ENCODE measurements around the gene EPS8. TPM values are rescaled to one million over a fixed set of nuclear protein-coding genes. Genes with fewer than 3 reads are reported as not detected.
"Not testable (repeated sequence)": the region's sequence is repeated elsewhere in the genome, so short reads cannot be mapped to it uniquely, and the experiment has no call there.

EPS8 gene
- total RNA-seq, 1 donor, result 4.2 TPM

DNA sequence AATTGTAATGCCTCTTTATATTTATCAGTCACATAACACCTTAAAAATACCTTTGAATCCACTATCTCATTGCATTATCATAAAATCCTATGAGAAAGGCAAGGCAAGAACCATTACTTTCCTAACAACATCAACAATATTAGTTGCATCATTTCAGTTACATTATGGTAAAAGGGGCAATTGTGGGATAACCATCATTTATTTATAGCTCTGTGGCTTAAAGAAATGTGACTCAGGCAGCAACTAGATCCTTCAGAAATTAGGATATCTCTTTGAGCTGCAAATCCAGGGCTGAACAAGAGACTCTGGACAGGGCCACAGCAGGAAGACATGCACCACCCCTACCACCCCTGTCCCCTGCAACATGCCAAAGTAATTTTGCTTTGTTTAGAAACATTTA lies 36.4 kb downstream of the EPS8 start:
- no peaks in the 10 kb centered on the region for H3K4me1 ChIP-seq (ENCODE audit: insufficient read depth, low read length)
- H3K27me3 ChIP-seq (ENCODE audit: insufficient read depth, low read length), result no peaks in the 10 kb centered on the region
- no peak overlapping the region for H3K4me3 ChIP-seq (ENCODE audit: low read length)
- no peaks in the 10 kb centered on the region for H3K9me3 ChIP-seq (ENCODE audit: low read depth, low read length)

DNA sequence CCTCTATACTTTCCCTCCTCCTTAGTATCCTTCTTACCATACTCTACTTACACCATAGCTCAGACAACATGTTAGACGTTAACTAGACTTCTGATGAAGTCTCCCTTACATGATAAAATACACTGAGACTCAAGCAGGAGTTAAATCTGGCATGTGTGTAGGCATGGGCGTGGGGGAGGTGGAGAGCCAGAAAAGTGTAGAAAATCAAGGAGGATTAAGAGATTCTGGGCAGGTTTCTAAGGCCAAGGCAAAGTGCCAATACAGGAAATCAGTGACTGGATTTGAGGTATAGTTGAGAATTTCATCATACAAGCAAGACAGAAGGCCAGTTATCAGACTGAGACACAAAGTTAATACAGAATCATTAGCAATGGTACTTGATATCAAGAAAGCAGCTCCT lies 37.4 kb downstream of the EPS8 start:
- Histone ChIP-seq H3K27me3 (ENCODE audit: insufficient read depth, low read length) (no peaks in the 10 kb centered on the region), H3K9me3 (ENCODE audit: low read depth, low read length) (no peaks in the 10 kb centered on the region), H3K4me3 (ENCODE audit: low read length) (no peak overlapping the region)

GRCh38 chr12:15749937-15750336 lies 39.3 kb downstream of the EPS8 start:
- no peaks in the 10 kb centered on the region for H3K4me1 ChIP-seq (ENCODE audit: insufficient read depth, low read length)
- no peaks in the 10 kb centered on the region for H3K27me3 ChIP-seq (ENCODE audit: insufficient read depth, low read length)
- H3K9me3 ChIP-seq (ENCODE audit: low read depth, low read length), result no peaks in the 10 kb centered on the region
- H3K4me3 ChIP-seq (ENCODE audit: low read length), result no peak overlapping the region

More for the DNA sequence above, 37.4 kb downstream of the EPS8 start:
- H3K4me1 ChIP-seq (ENCODE audit: insufficient read depth, low read length), result no peaks in the 10 kb centered on the region

GRCh38 chr12:15741870-15742269 lies 47.3 kb downstream of the EPS8 start:
- not testable (repeated sequence) for H3K27me3 ChIP-seq (ENCODE audit: insufficient read depth, low read length); H3K4me1 ChIP-seq (ENCODE audit: insufficient read depth, low read length); H3K4me3 ChIP-seq (ENCODE audit: low read length); H3K9me3 ChIP-seq (ENCODE audit: low read depth, low read length)

DNA sequence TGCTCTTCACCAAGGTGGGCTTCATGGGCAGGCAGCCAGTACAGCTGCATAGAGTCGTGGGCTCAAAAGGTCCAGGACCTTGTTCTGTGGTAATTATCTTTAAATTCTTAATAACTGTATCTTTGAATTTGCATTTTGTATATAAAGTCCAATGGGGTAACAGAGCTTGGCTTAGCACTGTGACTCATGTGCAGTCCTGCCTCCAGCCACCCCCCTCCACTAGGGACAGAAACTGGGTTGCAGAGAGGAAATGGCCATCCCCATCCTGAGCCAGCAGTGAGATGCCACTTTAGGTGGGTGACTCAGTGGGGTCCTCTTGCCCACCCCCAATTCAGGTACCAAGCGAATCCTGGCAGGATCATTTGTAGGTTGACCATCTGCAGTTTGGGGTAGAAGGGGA lies 48.1 kb downstream of the EPS8 start:
- no peaks in the 10 kb centered on the region for H3K27me3 ChIP-seq (ENCODE audit: insufficient read depth, low read length)
- no peak overlapping the region for H3K4me3 ChIP-seq (ENCODE audit: low read length)
- H3K9me3 ChIP-seq (ENCODE audit: low read depth, low read length), result no peaks in the 10 kb centered on the region
- H3K4me1 ChIP-seq (ENCODE audit: insufficient read depth, low read length), result no peaks in the 10 kb centered on the region

GRCh38 chr12:15740389-15740788 lies 48.8 kb downstream of the EPS8 start:
- not testable (repeated sequence) for H3K4me3 ChIP-seq (ENCODE audit: low read length); H3K27me3 ChIP-seq (ENCODE audit: insufficient read depth, low read length); H3K9me3 ChIP-seq (ENCODE audit: low read depth, low read length); H3K4me1 ChIP-seq (ENCODE audit: insufficient read depth, low read length)

- H3K9me3 ChIP-seq (ENCODE audit: low read depth, low read length), result no peaks in the 10 kb centered on the region
- H3K4me3 ChIP-seq (ENCODE audit: low read length), result no peak overlapping the region
- no peaks in the 10 kb centered on the region for H3K4me1 ChIP-seq (ENCODE audit: insufficient read depth, low read length)
- H3K27me3 ChIP-seq (ENCODE audit: insufficient read depth, low read length), result no peaks in the 10 kb centered on the region
Observed at GRCh38 chr12:15738438-15739015, 50.7 kb downstream of the EPS8 start.

GRCh38 chr12:15735837-15736615 lies 53.2 kb downstream of the EPS8 start:
- no peaks in the 10 kb centered on the region for H3K4me1 ChIP-seq (ENCODE audit: insufficient read depth, low read length)
- no peak overlapping the region for H3K4me3 ChIP-seq (ENCODE audit: low read length)
- no peaks in the 10 kb centered on the region for H3K27me3 ChIP-seq (ENCODE audit: insufficient read depth, low read length)
- no peaks in the 10 kb centered on the region for H3K9me3 ChIP-seq (ENCODE audit: low read depth, low read length)

- Histone ChIP-seq H3K27me3 (ENCODE audit: insufficient read depth, low read length) (no peaks in the 10 kb centered on the region), H3K9me3 (ENCODE audit: low read depth, low read length) (no peaks in the 10 kb centered on the region), H3K4me1 (ENCODE audit: insufficient read depth, low read length) (no peaks in the 10 kb centered on the region), H3K4me3 (ENCODE audit: low read length) (no peak overlapping the region)
Observed at GRCh38 chr12:15733136-15733535, 56.1 kb downstream of the EPS8 start.

DNA sequence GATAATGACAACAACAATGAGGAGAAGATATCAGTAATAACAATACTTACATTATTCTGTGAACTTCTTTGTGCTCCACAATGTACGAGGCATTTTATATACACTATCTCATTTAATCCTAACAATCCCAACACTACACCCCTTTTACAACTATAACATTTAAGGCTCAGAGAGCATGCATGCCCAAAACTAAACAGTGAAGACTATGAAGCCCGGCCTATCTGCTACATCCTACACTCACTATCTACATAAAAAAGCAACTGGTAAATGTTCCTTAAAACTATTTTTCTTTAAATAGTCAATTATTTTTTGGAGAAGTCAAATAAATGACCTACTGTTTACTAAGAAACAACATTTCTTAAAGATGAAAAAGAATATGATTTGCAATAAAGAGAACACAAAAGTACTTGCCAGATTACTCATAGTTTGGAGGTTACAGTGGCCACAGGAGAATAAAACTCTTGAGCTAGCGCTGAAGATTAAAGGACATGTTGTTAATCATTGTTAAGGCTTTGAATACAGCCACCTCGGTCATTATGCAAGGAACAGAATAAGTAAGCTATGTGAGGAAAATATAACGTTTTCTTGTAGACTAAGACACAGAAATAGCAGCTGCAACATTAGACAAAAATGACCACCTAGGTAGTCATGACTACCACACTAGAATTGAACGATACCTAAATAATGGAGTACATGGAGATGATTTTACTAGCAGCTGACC lies 56.7 kb downstream of the EPS8 start:
- H3K4me1 ChIP-seq (ENCODE audit: insufficient read depth, low read length), result no peaks in the 10 kb centered on the region
- H3K9me3 ChIP-seq (ENCODE audit: low read depth, low read length), result no peaks in the 10 kb centered on the region
- no peak overlapping the region for H3K4me3 ChIP-seq (ENCODE audit: low read length)
- no peaks in the 10 kb centered on the region for H3K27me3 ChIP-seq (ENCODE audit: insufficient read depth, low read length)

DNA sequence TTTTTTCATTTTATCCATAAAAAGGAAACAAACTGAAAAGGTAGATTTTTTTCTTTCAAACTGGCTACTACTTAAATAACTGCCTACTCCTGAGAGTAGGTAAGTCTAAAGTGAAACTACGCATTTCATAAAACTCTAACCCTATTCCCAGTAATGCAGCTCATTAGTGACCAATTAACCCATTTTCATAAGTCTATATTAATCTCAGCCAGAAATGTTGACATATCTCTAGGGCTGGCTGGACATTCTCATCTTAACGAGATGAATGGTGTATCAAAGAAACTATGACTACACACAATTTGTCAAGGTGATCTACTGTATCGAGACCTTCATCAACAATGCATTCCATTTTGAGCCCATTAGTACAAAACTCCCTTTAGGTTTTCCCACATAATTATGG lies 57.2 kb downstream of the EPS8 start:
- Histone ChIP-seq H3K27me3 (ENCODE audit: insufficient read depth, low read length) (no peaks in the 10 kb centered on the region), H3K4me3 (ENCODE audit: low read length) (no peak overlapping the region), H3K9me3 (ENCODE audit: low read depth, low read length) (no peaks in the 10 kb centered on the region), H3K4me1 (ENCODE audit: insufficient read depth, low read length) (no peaks in the 10 kb centered on the region)

DNA sequence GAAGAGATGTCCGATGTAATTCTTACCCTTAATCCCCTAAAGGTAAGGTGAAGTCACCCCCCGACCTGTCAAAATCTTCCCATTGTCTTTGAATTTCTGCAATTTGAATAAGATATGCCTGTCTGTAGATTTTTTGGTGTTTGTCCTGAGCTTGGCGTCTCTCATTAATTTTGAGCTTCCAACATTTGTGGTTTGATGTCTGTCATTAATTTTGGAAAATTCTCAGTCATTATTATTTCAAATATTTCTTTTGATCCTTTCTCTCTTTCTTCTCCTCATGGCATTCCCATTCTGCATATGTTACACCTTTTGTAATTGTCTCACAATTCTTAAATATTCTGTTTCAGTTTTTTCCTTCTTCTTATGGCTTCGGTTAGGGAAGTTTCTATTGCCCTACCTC lies 60.1 kb downstream of the EPS8 start:
- H3K4me3 ChIP-seq (ENCODE audit: low read length), result no peak overlapping the region
- no peaks in the 10 kb centered on the region for H3K27me3 ChIP-seq (ENCODE audit: insufficient read depth, low read length)
- peaks cover 10% of the 10 kb centered on the region for H3K4me1 ChIP-seq (ENCODE audit: insufficient read depth, low read length)
- no peaks in the 10 kb centered on the region for H3K9me3 ChIP-seq (ENCODE audit: low read depth, low read length)

DNA sequence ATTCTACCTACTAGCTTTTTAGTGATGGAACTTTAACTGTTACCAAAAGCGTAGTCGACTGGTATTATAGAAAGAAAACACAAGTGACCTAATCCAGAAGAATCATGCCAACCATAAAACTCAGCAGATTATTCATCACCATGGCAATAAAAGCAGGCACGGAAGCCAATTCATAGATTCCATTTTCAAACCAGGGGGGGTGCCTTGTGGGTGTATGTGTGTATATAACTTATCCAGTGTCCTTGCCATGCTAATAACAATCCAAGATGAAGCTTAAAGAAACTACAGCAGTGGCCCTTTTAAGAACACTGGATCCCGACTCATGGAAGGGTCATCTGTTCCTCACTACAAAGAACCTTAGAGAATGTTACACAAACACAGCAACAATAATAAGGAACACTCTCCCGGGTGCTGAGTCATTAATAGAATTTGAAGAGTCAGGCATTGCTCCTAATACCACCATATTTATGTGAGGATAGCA lies 61.0 kb downstream of the EPS8 start:
- Histone ChIP-seq H3K9me3 (ENCODE audit: low read depth, low read length) (no peaks in the 10 kb centered on the region), H3K4me3 (ENCODE audit: low read length) (no peak overlapping the region), H3K4me1 (ENCODE audit: insufficient read depth, low read length) (peaks cover 10% of the 10 kb centered on the region), H3K27me3 (ENCODE audit: insufficient read depth, low read length) (no peaks in the 10 kb centered on the region)

DNA sequence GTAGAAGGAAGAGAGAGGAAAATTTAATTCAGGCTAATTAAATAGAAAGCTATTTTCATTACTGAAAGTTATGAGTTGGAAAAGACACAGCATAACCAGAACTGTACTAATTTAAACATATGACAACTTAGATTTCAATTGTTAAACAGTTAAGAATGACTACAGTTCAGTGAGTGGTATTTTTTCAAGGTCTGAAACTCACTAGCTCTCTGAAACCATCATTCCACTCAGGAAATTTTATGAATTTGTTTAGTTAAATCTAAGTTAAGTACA lies 62.4 kb downstream of the EPS8 start:
- H3K4me3 ChIP-seq (ENCODE audit: low read length), result no peak overlapping the region
- peaks cover 10% of the 10 kb centered on the region for H3K4me1 ChIP-seq (ENCODE audit: insufficient read depth, low read length)
- no peaks in the 10 kb centered on the region for H3K27me3 ChIP-seq (ENCODE audit: insufficient read depth, low read length)
- H3K9me3 ChIP-seq (ENCODE audit: low read depth, low read length), result no peaks in the 10 kb centered on the region

GRCh38 chr12:15726027-15726877 lies 62.9 kb downstream of the EPS8 start:
- Histone ChIP-seq H3K9me3 (ENCODE audit: low read depth, low read length) (no peaks in the 10 kb centered on the region), H3K4me1 (ENCODE audit: insufficient read depth, low read length) (peaks cover 10% of the 10 kb centered on the region), H3K4me3 (ENCODE audit: low read length) (no peak overlapping the region), H3K27me3 (ENCODE audit: insufficient read depth, low read length) (no peaks in the 10 kb centered on the region)

Data from mononuclear cell (primary cell).